ENCODE data around the gene RPUSD3.

RPUSD3 gene

DNA sequence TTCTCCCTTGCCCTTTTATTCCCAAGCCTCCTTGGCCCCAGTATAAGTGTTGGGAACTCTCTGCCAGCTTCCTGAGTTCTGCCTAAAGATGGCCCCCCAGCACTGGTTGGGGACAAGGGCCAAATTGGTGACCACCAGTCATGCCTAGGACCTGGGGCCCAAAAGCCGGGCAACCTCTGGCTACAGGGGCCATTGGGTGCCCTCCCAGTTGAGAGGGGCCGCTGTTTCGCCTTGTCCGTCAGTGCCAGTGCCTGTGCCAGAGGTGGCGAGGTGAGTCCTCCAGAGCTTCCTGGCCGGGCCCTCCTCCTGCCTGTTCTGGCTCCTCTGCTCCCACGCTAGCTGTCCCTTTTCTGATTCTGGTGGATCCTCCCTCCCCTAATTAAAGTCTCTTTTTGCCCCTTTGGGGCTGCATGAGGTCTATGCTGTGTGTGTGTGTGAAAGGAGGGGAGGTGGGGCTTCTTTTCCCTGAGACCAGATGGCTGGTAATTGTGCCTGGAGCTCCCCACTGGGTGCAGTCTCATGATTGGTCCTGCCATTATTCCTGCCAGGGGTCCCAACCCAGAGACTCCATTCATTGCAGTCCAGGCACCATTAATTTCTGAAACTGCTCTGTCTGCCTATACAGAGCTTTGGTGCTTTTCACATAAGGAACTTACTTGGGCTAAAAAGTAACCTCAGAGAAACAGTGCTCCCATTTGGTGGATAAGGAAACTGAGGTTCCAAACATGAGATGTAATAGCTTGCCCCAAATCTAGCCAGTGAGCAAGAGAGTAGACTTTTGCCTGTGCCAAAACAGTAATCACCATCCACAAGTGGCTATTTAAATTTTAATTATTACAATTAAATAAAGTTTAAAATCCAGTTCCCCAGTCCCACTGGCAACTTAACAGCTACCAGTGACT is 36.9 kb downstream of the RPUSD3 start:
- no peak for DNase-seq (ENCODE audit: low read depth in 2 of 2)

- DNase-seq (ENCODE audit: low read depth in 2 of 2), result no peak
Observed at GRCh38 chr3:9806137-9806536, 37.7 kb downstream of the RPUSD3 start.

- DNase-seq (ENCODE audit: low read depth in 2 of 2), result no peak
Observed at GRCh38 chr3:9804996-9805395, 38.8 kb downstream of the RPUSD3 start.

DNA sequence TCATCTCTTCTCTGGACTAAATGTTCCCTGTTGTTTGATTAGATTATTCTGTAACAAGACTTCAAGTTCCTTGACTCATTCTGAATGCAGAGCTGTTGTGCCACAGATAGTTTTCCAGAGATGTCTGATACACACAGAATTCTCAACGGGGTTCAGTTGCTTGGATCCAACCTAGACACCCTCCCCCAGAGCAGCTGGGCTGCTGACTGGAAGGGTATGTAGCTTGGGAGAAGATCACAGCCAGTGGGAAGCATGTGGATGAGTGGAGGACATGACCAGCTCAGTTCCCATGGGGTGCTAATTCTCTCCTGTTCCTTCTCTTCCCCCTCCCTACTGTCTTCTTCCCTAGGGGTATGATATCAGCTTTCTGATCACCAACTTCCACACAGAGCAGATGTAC is 40.3 kb downstream of the RPUSD3 start:
- DNase-seq (ENCODE audit: low read depth in 2 of 2), result no peak

- DNase-seq (ENCODE audit: low read depth in 2 of 2), result no peak
Observed at GRCh38 chr3:9800529-9800928, 43.3 kb downstream of the RPUSD3 start.

GRCh38 chr3:9797196-9797945 is 46.4 kb downstream of the RPUSD3 start:
- no peak for DNase-seq (ENCODE audit: low read depth in 2 of 2)

DNA sequence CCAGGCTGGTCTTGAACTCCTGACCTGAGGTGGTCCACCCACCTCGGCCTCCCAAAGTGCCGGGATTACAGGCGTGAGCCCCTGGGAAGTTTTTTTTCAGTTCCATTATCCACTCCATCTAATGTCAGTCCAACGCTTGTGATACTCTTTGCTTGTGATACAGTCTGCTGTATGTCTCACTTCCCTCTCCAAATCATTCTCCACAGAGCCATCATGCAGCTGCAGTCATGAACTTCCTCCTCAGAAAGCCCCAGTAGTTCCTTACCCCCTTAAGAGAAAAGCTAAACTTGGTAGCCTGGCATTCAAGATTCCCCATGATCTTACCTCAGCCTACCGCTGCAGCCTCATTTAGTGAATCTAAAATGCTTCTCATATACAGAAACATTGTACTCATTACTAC is 48.6 kb downstream of the RPUSD3 start:
- DNase-seq (ENCODE audit: low read depth in 2 of 2), result no peak

DNA sequence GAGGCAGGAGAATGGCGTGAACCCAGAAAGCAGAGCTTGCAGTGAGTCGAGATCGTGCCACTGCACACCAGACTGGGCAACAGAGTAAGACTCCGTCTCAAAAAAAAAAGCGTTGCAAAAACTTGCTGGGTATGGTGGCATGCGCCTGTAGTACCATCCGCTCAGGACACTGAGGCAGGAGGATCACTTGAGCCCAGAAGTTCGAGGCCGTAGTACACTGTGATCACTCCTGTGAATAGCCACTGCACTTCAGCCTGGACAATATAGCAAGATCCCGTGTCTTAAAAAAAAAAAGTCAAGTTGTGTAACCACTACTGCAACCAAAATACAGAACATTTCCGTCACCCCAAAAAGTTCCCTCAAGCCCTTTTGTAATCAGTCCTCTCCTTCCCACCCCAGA is 49.4 kb downstream of the RPUSD3 start:
- no peak for DNase-seq (ENCODE audit: low read depth in 2 of 2)

GRCh38 chr3:9793161-9793781 is 50.5 kb downstream of the RPUSD3 start:
- no peak for DNase-seq (ENCODE audit: low read depth in 2 of 2)

DNA sequence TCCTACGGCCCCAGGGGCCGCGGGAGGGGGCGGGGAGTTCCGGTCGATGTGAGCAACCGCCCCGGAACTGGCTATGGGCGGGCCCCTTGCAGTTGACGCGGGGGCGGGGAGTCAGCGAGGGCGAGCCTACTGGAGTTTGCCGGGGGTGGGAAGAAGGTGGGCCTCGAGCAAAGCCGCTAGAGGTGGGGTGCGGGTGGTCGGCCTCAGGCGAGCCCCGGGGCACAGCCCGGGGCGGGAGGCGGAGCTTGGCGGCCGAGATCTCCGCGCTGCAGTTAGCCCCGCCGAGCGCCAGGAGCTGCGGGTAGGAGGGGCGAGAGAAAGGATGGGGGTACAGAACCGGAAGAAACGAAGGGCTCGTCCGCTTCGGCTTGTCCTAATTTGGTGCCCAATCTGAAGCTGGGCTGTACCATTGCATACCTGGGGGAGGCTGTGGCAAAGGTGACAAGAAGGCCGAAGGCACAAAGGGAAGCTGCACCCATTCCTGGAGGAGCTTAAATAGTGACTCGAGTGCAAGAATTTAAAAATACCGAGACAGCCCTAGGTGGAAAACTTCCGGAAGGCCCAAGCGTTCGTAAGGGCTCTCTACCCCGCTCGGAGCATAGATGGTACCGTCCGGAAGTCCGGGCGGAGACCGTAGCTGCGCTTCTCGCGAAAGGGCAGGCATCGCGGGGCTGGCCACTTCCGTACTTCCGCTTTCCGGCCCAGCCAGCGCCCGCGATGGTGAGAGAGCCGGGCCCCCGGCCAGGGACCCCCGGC is 51.2 kb downstream of the RPUSD3 start, which contains the start of the genes ARPC4 and TADA3:
Gene ARPC4, plus strand, starts transcription at position 678 of the 756 bp plus-strand sequence. Its CDS starts 40 bp downstream, at position 718.
Gene TADA3, minus strand, starts transcription at position 69 of the 756 bp plus-strand sequence. CDS start 1,007 bp downstream, outside the sequence.
- DNase-seq (ENCODE audit: low read depth in 2 of 2), result peak; percentile 90 to 92

DNA sequence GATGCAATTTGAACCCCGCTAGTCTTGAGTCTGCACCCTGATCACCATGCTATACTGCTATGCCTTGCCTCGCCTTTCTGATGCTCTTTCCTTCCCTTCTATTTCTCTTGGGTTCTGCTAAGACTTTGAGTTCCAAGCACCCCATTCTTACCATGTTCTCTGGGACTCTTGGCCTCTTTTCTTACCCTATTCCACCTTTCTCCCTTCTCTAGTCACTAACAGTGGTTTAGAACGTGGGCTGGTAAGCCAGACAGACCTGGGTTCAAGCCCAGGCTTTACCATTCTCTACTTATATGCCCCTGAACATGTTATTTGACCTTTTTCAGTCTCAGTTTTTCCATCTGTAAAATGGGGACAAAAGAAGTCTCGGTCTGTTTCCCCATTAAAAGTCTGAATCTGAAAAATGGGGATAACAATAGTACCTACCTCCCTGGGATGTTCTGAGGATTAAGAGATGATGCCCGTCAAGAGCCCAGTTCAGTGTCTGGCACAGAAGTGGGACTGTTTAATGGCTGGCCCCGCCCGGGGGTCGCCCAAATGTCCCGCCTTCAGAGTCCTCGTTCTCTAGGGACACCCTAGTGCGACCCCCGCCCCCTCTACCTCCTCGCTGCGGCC is 51.9 kb downstream of the RPUSD3 start:
- no peak for DNase-seq (ENCODE audit: low read depth in 2 of 2)

DNA sequence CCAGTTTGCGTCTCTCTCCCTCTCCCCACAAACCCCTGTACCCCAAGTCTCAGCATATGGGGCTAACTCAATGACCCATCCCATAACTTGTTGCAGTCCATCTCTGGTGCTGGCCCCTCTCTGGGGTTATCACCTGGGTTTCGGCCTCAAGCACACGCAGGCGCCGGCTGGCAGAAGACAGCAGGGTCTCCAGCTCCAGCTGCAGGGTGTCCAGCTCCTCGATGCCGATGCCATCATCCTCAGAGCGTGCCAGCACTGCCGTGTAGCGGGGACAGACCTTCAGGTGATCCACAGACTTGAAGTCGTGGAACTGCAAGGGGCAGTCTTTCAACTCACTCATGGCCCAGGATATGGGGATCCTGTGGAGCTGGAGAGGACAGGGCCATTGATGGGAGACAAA is 52.7 kb downstream of the RPUSD3 start:
- no peak for DNase-seq (ENCODE audit: low read depth in 2 of 2)

All from stimulated activated CD8-positive, alpha-beta memory T cell treated with anti-CD3 and anti-CD28 coated beads, Interleukin-7, amount 100 ng/mL, for 4 hours (primary cell).